Ovary (tissue), 9 donors: ENCODE measurements around the gene GPR65. TPM values are rescaled to one million over a fixed set of nuclear protein-coding genes. Genes with fewer than 3 reads are reported as not detected.

Experiments used
- DNase-seq, 5 donors: peaks; one replicate each; pipeline ENCODE4 v3.0.0-alpha.2; 2019 to 2020
- H3K27ac ChIP-seq, 2 donors: fragments of 200-600 bp; one replicate each; pipeline versions ENCODE4 v1.5.1 to v1.8.0; 2019 to 2022
- H3K27me3 ChIP-seq: fragments of 200-600 bp; one replicate; pipeline ENCODE4 v1.8.0; 2022
- H3K36me3 ChIP-seq: fragments of 200-600 bp; sonication (generic); one replicate; pipeline ENCODE4 v1.5.1; 2019
- H3K4me1 ChIP-seq: one replicate; pipeline ENCODE4 v1.8.1; 2013; ENCODE audit warnings: mild to moderate bottlenecking, moderate library complexity; ENCODE audit not compliant: insufficient read depth
- H3K4me3 ChIP-seq: fragments of 200-600 bp; sonication (generic); one replicate; pipeline ENCODE4 v1.5.1; 2017
- H3K9me3 ChIP-seq, 2 donors: fragments of 200-600 bp in 1 of 2; sonication (generic) in 1 of 2; one replicate each; pipeline versions ENCODE4 v1.5.1 to v1.8.1; 2013 to 2019; ENCODE audit warnings: mild to moderate bottlenecking in 1 of 2, moderate library complexity in 1 of 2
- CTCF ChIP-seq, 3 donors: fragments of 450-650 bp in 2 of 3; fragments of 200-600 bp in 1 of 3; IDR thresholded peaks; one replicate each; pipeline versions ENCODE4 v1.5.1 to v1.8.0; 2016 to 2022; ENCODE audit warnings: antibody characterized with exemption in 3 of 3, mild to moderate bottlenecking in 1 of 3
- EP300 ChIP-seq: sonication (generic); formaldehyde crosslinking; IDR thresholded peaks from one replicate; pipeline ENCODE4 v1.6.1; 2017; ENCODE audit warnings: antibody characterized with exemption
- POLR2A ChIP-seq: fragments of 450-650 bp; IDR thresholded peaks from one replicate; pipeline ENCODE4 v1.6.1; 2017; ENCODE audit warnings: antibody characterized with exemption, mild to moderate bottlenecking, moderate library complexity
- WGBS, 3 donors: extraction: QIAGEN DNeasy Blood & Tissue Kit in 1 of 3; methylation state at CpG; one replicate each; pipeline versions ENCODE4 v1.1.5 to v1.1.7; 2013 to 2017; 5-methylcytosine and 5-hydroxymethylcytosine counted together
- intact Hi-C, 4 donors: fragments of 100-400 bp; cut with DNase I; formaldehyde crosslinking; loops; one replicate each; pipeline versions ENCODE4 v1.11.0 to v1.15.1; 2022 to 2023
- polyA plus RNA-seq, 2 donors: library from polyadenylated mRNA; stranded (reverse); fragments of 200-250 nt in 1 of 2; fragments of 350-450 nt in 1 of 2; fragmentation: Illumina TruSeq in 1 of 2; extraction: RNeasy Lipid Tissue Mini Kit (QIAGEN cat#74804) in 1 of 2; gene quantifications; one replicate each; pipeline ENCODE4 v1.2.3, GENCODE V29; 2013 to 2014
- total RNA-seq, 7 donors: library from RNA; depleted of rRNA in 2 of 7; stranded (reverse); fragments of >200 nt in 2 of 7; fragmentation: NEBNext Ultra II Directional in 3 of 7; extraction: Animal tissue kit (Norgen Biotek cat#: 25700) in 3 of 7; gene quantifications; one replicate each; pipeline versions ENCODE4 v1.1.0 to v1.2.4, GENCODE V29; 2016 to 2023
- donor health status: DM: no; HTN: no; CAD: no; lungs with moderate emphysema.
- donor health status: DM: no; HTN: no; CAD: no.
- donor health status: Bipolar disorder and iron deficiency.
- donor health status: DM: yes; HTN: yes; CAD: no.
- donor health status: DM: no; HTN: no; CAD: no.
- donor health status: DM: yes; HTN: yes; CAD: no.

Gene GPR65
- total and polyA plus RNA-seq, 9 donors: 0.19 to 2.2 (median 0.70) TPM

- no peak for DNase-seq
- H3K4me3 ChIP-seq: no peak overlapping the region
- no peak overlapping the region for H3K27ac ChIP-seq
- no peak for TF ChIP-seq POLR2A
- TF ChIP-seq EP300: no peak
- TF ChIP-seq CTCF (IDR thresholded peaks at IDR 0.05): no peak
- no peaks in the 10 kb centered on the region for H3K27me3 ChIP-seq
- no peaks in the 10 kb centered on the region for H3K4me1 ChIP-seq
- intact Hi-C loops: no loop called here
- H3K9me3 ChIP-seq: no peaks in the 10 kb centered on the region
- no peaks in the 10 kb centered on the region for H3K36me3 ChIP-seq
- WGBS, 3 donors: 56 to 79% (median 74%) methylated on average over 1 of the region's 1 CpG
These were observed 43.4 kb downstream of the GPR65 start for GRCh38 chr14:88048351-88048750.

- Histone ChIP-seq H3K36me3 (no peaks in the 10 kb centered on the region), H3K9me3 (no peaks in the 10 kb centered on the region), H3K27me3 (no peaks in the 10 kb centered on the region), H3K4me3 (no peak overlapping the region), H3K27ac (no peak overlapping the region), H3K4me1 (no peaks in the 10 kb centered on the region)
- TF ChIP-seq CTCF (IDR thresholded peaks at IDR 0.05): no peak
- TF ChIP-seq POLR2A: no peak
- intact Hi-C loops: no loop called here
- DNase-seq: no peak
- whole genome bisulfite sequencing, 3 donors: 49 to 64% (median 49%) methylated on average over 1 of the region's 1 CpG
These were observed 44.3 kb downstream of the GPR65 start for GRCh38 chr14:88049266-88049665.

- Histone ChIP-seq H3K27me3 (no peaks in the 10 kb centered on the region), H3K9me3 (no peaks in the 10 kb centered on the region), H3K4me3 (no peak overlapping the region), H3K4me1 (no peaks in the 10 kb centered on the region), H3K36me3 (no peaks in the 10 kb centered on the region), H3K27ac (no peak overlapping the region)
- no peak for DNase-seq
- intact Hi-C loops: loop anchor here in 1 of 4 donors (5.0 kb wide), 1 partner anchor 297 kb away; no protein-coding TSS in a partner anchor
- TF ChIP-seq POLR2A (no peak), CTCF (IDR thresholded peaks at IDR 0.05) (no peak), EP300 (no peak)
- 57 to 72% (median 60%) methylated on average over 2 of the region's 2 CpGs for WGBS, 3 donors
These were observed 45.0 kb downstream of the GPR65 start for GRCh38 chr14:88049936-88050335.

- Histone ChIP-seq H3K27me3 (no peaks in the 10 kb centered on the region), H3K4me1 (no peaks in the 10 kb centered on the region), H3K27ac (no peak overlapping the region), H3K4me3 (no peak overlapping the region), H3K36me3 (no peaks in the 10 kb centered on the region), H3K9me3 (no peaks in the 10 kb centered on the region)
- no peak for DNase-seq
- WGBS, 3 donors: 81 to 84% (median 81%) methylated on average over 3 of the region's 3 CpGs
- TF ChIP-seq POLR2A (no peak), CTCF (IDR thresholded peaks at IDR 0.05) (no peak)
- intact Hi-C loops: no loop called here
These were observed 55.6 kb downstream of the GPR65 start for GRCh38 chr14:88060576-88060975.

- intact Hi-C loops: no loop called here
- TF ChIP-seq POLR2A: no peak
- TF ChIP-seq EP300: no peak
- TF ChIP-seq CTCF (IDR thresholded peaks at IDR 0.05): no peak
- Histone ChIP-seq H3K9me3 (no peaks in the 10 kb centered on the region), H3K4me1 (no peaks in the 10 kb centered on the region), H3K27me3 (no peaks in the 10 kb centered on the region), H3K36me3 (no peaks in the 10 kb centered on the region), H3K4me3 (no peak overlapping the region), H3K27ac (no peak overlapping the region)
- 58 to 76% (median 75%) methylated on average over 2 of the region's 2 CpGs for WGBS, 3 donors
- DNase-seq: no peak
These were observed 58.9 kb downstream of the GPR65 start for GRCh38 chr14:88063811-88064210.
